VCaP (cell line): ENCODE results near the gene NFRKB.

Experiments
- H3K27ac ChIP-seq: fragments of 450-650 bp; 2 replicates; pipeline ENCODE4 v1.5.1; 2017
- CTCF ChIP-seq: fragments of 450-650 bp; conservative IDR thresholded peaks from 2 replicates; pipeline ENCODE4 v1.5.1; 2017; ENCODE audit warnings: mild to moderate bottlenecking, moderate library complexity

The NFRKB gene

DNA sequence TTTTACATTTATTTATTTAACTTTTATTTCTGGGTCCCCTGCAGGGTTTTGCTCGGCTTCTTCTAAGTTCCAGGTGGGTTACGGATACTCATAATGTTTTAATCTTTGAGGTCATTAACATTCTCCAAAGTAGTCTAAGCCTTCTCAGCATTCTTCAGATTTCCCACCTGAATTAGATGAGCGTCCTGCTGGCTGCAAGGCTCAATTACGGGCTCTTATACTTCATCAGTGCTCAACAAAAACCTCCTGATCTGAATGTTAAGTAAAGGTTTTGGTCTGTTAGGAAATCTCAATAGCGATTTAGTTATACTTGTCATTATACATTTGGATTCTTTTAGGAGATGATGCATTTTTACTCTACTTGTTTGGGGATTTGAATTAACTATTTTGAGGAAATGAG, 27.3 kb upstream of the NFRKB start:
- no peak for TF ChIP-seq CTCF

GRCh38 chr11:129918361-129918760, 23.0 kb upstream of the NFRKB start:
- H3K27ac ChIP-seq: no peak overlapping the region
- no peak for TF ChIP-seq CTCF

More for the DNA sequence above, 27.3 kb upstream of the NFRKB start:
- H3K27ac ChIP-seq: no peak overlapping the region

DNA sequence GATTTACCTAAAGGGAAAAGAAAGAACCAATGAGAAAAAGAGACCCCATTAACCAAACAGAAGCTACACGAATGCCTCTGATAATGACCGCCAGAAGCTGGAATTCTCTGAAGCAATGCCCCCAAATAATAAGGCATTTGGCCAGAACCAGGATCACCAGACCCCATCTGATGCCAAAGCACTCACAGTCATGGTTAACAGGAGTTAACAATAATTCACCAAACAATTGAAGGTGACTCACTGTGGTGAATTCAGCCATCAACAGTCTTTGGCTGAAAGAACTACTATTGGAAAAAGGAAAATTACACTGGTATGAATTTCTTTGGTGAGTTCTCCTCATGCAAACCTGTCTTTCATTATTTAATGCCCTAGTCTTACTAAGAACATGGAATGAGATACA, 21.9 kb upstream of the NFRKB start:
- no peak overlapping the region for H3K27ac ChIP-seq
- no peak for TF ChIP-seq CTCF

DNA sequence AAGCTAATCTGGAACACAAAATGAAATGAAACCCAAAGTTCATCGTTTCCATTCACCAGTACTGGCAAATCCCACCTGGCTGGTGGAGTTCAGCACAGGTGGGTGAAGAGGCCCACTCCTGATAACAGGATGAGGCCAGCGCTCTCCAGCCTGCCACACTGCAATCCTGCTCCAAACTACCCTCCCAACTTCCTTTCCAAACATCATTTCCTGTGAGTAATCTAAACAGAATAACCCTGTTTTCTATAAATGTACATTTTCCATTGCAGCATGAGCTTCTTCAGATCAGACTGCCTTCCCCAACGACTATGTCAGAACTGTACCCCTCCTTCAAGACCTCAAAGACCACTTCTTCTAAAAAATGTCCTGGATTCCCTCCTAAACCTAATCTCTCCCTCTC, 15.9 kb upstream of the NFRKB start:
- H3K27ac ChIP-seq: no peak overlapping the region
- no peak for TF ChIP-seq CTCF

DNA sequence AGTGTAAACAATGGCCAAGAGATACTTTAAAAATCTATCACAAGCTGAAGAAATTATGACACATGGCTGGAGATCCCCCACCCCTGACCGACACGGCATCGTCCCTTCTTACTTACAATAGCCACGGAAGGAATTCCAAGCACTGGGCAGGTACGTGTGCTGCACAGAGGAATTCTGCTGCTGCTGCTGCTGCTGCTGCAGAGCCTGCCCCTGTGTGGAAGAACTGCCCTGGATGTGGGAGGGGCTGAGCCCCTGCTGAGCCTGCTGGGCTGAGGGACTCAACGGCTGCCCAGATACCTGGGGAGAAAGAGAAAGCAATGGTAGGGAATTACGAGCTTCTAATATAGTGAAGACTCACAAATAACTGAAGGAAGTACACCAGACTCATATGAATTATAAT, 15.0 kb upstream of the NFRKB start:
- H3K27ac ChIP-seq: no peak overlapping the region
- no peak for TF ChIP-seq CTCF

DNA sequence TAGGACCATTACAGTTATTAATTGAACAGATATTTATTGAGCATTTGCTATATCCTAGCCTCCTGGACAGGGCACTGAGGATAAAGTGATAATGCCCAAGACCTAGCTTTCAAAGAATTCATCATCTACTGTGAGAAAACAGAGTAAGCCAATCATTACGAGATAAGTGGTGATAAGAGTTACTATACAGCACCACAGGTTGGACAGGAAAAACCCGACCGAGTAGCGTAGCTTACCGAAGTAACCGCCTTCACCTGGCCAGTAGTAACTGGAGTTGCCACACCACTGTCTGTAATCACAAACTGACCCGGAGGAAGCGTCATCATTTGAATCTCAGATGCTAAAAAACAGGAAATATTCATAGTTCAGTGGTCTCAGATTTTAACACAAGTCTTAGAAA, 10.0 kb upstream of the NFRKB start:
- H3K27ac ChIP-seq: peak overlapping the region; percentile 16
- no peak for TF ChIP-seq CTCF

GRCh38 chr11:129896062-129896461, 684 bp upstream of the NFRKB start:
- H3K27ac ChIP-seq: peak overlapping the region; percentile 85
- no peak for TF ChIP-seq CTCF
